ENCODE data around the gene UBE2E2.

- TF ChIP-seq CTCF (IDR thresholded peaks at IDR 0.05) (no peak), EP300 (IDR thresholded peaks at IDR 0.05) (no peak), POLR2AphosphoS5 (IDR thresholded peaks at IDR 0.05) (peak in 1 of 3 donors; percentile 41), POLR2A (IDR thresholded peaks at IDR 0.05) (no peak)
These were observed 398.1 kb downstream of the UBE2E2 start for GRCh38 chr3:23601091-23601822.

All from stomach (tissue), 4 donors.